ENCODE data around the gene HOXA2.

The HOXA2 gene

GRCh38 chr7:27115221-27116026 lies 12.9 kb upstream of the HOXA2 start (continued):
- no peak for TF ChIP-seq ZNF76 (tag by site-specific recombination; IDR thresholded peaks at IDR 0.05; ENCODE audit: borderline replicate concordance, low read depth)
- peak; percentile 75 for TF ChIP-seq ZNF629 (tag by site-specific recombination; IDR thresholded peaks at IDR 0.05)
- TF ChIP-seq ZNF571 (tag by site-specific recombination; IDR thresholded peaks at IDR 0.05): no peak
- TF ChIP-seq FEZF1 (tag by site-specific recombination; IDR thresholded peaks at IDR 0.05): peak; percentile 98
- peak; percentile 58 for TF ChIP-seq ZNF398 (tag by site-specific recombination; IDR thresholded peaks at IDR 0.05)
- TF ChIP-seq ZNF280C (tag by site-specific recombination; IDR thresholded peaks at IDR 0.05): no peak
- no peak for TF ChIP-seq ZNF350 (tag by site-specific recombination; IDR thresholded peaks at IDR 0.05)
- no peak for TF ChIP-seq SCRT2 (tag by site-specific recombination; IDR thresholded peaks at IDR 0.05)
- TF ChIP-seq PRDM4 (tag by site-specific recombination; IDR thresholded peaks at IDR 0.05): peak; percentile 92
- TF ChIP-seq ZNF596 (tag by site-specific recombination; IDR thresholded peaks at IDR 0.05): 0 out of 2 replicates have a peak, but pooled peaks have one; percentile 18
- peak; percentile 85 for TF ChIP-seq OSR2 (tag by site-specific recombination; IDR thresholded peaks at IDR 0.05)
- no peak for TF ChIP-seq ZNF549 (tag by site-specific recombination; IDR thresholded peaks at IDR 0.05)
- TF ChIP-seq TRIM28 (IDR thresholded peaks at IDR 0.05; ENCODE audit: borderline replicate concordance, low read length): no peak
- peak; percentile 34; the same call in 1 of the 2 replicates for TF ChIP-seq BCL11A (tag by site-specific recombination; IDR thresholded peaks at IDR 0.05; ENCODE audit: low read depth)
- no peak for TF ChIP-seq ZSCAN18 (tag by site-specific recombination; IDR thresholded peaks at IDR 0.05)
- TF ChIP-seq CTCF (tag by site-specific recombination; IDR thresholded peaks at IDR 0.05): no peak
- TF ChIP-seq PRDM1 (tag by site-specific recombination; IDR thresholded peaks at IDR 0.05): peak; percentile 85
- TF ChIP-seq MYNN (tag by site-specific recombination; IDR thresholded peaks at IDR 0.05; ENCODE audit: borderline replicate concordance): no peak
- no peak for TF ChIP-seq ZNF692 (tag by site-specific recombination; IDR thresholded peaks at IDR 0.05)
- no peak for TF ChIP-seq ZNF391 (tag by site-specific recombination; IDR thresholded peaks at IDR 0.05; ENCODE audit: borderline replicate concordance, low read depth)
- TF ChIP-seq ZNF449 (tag by site-specific recombination; IDR thresholded peaks at IDR 0.05): no peak; the same call in 1 of the 2 replicates
- no peak for TF ChIP-seq ZNF146 (tag by site-specific recombination; IDR thresholded peaks at IDR 0.05)
- peak; percentile 97 for TF ChIP-seq PRDM6 (tag by site-specific recombination; IDR thresholded peaks at IDR 0.05)
- no peak for TF ChIP-seq ZNF202 (tag by site-specific recombination; IDR thresholded peaks at IDR 0.05; ENCODE audit: borderline replicate concordance)

Measured in HEK293 (cell line).